T47D (cell line): ENCODE results near the gene ABI3BP.

Experiments used
- DNase-seq, 2 experiments: peaks; one replicate each; pipeline versions ENCODE4 v3.0.0 to v3.0.0-alpha.2; 2011 to 2012; ENCODE audit warnings: low read depth in 1 of 2, low spot score in 1 of 2
- JUND ChIP-seq: IDR thresholded peaks from 2 replicates; pipeline ENCODE4 v1.6.1; 2012; ENCODE audit warnings: low read depth
- in situ Hi-C: cut with HindIII; loops from 2 replicates; pipeline ENCODE4 v1.10.0; 2016; ENCODE audit warnings: low sequenced_read_pairs, low pct_unique_long_range_greater_than_20kb

Gene ABI3BP

DNA sequence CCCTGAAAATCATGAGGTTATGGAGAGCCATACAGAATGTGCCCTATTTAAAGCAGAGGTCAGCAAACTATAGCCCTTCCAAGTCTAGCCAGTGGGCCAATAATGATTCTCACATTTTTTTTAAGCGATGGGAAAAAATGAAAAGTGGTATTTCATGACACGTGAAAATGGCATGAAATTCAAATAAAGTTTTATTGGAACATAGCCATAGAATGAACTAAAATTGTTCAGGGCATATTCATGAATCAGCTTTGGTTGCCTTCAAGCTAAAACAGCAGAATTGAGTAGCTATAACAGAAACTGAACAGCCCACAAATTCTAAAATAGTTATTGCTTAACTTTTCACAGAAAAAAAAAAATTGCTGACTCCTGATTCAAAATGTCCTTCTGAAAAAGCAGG, 179.4 kb downstream of the ABI3BP start:
- no peak for TF ChIP-seq JUND
- no peak for DNase-seq
- in situ Hi-C loops: no loop called here

DNA sequence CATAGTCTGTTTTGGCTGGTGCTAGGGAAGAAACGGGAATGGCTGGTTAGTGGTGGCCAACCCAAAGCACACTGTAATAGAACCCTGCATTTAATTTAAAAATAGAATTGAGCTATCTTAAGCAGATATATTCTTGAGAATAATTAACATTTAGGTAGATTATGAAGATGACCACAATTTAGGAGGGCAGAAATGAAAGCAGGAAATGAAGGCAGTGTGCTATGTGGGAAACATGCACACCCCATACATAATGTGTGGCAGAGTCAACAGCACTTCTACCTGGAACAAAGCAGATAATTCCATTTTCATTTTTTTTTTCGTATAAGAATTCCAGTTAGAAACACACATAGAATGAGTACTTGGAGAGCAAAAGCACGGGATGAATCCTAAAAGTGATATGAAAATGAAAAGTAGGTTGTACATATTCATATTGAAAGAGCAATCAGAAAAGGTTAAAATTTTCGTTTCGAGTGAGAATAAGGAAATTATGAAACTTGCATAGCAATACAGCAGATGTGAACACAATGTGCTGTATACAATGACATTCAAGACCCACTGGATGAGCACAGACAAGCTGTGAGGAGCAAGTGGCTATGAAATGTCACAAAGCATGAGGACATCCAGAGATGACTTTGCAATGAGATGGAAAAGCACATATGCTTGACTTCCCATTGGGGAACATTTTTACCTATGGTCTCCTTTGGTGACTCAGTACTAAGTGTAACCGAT, 181.3 kb downstream of the ABI3BP start:
- DNase-seq: no peak
- in situ Hi-C loops: no loop called here
- no peak for TF ChIP-seq JUND

DNA sequence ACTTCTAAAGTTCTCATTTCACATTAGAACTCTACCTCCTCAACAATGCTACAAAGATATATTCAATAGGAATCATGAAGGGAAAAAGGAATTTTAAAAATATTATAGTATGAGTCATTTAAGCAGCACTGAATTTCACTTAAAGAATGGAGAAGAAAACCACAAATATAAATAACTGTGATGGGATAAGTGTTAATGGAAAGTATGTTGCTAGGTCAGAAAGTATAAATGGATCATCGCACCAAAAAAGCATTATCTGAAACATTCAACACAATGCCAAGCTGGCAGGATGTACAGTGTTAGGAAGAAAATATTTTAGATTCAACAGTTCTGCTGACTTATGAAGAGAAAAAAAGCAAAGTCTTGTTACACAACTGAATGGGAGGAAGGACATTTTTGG, 182.6 kb downstream of the ABI3BP start:
- no peak for DNase-seq
- in situ Hi-C loops: no loop called here
- no peak for TF ChIP-seq JUND

DNA sequence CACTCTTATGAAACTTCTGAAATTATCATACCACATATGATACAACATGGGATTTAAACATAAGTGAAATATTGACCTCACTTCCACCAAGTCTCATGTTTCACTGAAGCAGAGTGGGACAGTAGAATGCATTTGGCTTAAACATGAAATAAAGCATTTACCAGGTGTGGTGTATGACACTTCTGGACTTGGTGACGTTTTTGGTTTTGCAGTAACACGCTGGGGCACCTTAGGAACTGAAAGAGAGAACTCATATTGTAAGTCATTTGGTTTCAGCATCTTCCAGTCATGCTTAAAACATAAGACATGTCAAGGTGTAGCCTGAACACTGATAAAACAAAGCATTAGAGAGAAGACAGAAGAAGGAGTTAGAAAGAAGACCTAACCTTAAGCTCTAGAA, 188.6 kb downstream of the ABI3BP start:
- TF ChIP-seq JUND: no peak
- DNase-seq: no peak
- in situ Hi-C loops: no loop called here

DNA sequence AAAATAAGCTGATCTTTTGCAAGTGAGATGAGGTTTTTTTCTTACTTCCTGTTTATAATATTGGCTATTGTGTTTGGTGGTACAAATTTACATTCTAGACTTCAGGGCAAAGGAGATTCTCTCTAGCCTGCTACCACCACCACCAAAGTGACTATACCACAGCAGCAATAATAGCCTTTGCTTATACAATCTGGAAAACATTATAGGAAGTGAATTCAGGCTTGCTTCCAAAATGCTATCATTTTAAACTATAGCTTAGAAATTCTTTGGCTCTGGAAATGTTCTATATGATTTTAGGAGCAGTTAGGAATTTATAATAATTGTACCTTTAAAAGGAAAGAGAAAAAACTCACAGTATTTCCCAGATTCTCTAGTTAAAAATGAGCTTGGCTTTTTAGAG, 189.5 kb downstream of the ABI3BP start:
- no peak for DNase-seq
- in situ Hi-C loops: no loop called here
- TF ChIP-seq JUND: no peak

DNA sequence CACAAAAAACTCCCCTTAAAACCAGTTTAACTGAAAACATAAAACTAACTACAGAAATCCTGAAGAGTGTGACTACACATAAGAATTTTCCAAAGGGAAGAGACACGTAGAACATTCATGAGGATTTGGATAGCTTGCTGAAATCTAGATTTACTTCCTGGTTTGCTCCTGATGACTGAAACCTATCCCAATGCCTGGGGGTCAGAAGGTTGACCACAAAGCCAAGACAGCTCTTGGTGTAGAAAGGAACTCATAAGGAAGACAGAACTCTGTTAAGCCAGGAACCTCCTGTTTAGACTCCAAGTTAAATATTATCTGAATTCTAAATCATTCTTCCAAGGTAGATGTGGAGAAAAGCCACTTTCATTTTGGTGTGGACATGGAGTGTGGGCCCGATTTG, 191.1 kb downstream of the ABI3BP start:
- in situ Hi-C loops: no loop called here
- TF ChIP-seq JUND: no peak
- DNase-seq: peak in 1 of 2 experiments; percentile 12

DNA sequence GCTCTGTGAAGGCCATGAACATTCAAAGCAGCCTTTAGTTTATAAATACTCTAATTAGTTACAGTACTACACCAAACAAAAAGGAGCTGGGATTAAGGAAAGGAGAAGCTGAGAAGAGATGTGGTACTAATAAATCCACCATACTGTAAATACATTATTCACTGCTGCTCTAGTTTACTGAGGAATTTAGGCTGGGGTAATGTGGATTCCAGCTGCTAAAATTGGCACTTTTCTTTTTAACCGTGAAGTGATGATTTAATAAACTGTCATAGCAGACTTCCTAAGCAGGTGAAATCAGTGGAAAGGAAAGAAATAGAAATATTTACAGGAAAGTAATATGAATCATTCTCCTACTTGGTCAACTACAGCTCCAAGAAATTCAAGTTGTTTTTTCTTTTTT, 195.2 kb downstream of the ABI3BP start:
- TF ChIP-seq JUND: no peak
- DNase-seq: no peak
- in situ Hi-C loops: no loop called here

DNA sequence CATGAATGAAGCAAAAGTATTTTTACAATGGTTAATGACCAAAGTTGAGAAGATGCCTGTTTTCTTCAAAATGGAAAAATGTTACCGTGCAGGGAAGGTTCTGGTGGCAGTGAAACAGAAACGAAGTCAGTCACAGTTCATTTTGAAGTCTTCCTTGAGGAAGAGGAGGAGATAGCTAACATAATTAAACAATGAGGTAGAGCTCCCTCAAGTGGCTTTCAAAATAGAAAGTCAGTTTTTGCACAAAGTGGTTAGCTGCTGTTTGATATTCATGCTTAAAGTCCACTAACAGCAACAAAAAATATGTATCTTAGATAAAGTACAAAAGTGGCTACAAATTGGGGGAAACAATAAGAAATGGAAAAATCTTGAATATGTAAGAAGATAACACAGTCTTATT, 196.7 kb downstream of the ABI3BP start:
- TF ChIP-seq JUND: no peak
- in situ Hi-C loops: no loop called here
- peak; percentile 9 to 62 for DNase-seq

DNA sequence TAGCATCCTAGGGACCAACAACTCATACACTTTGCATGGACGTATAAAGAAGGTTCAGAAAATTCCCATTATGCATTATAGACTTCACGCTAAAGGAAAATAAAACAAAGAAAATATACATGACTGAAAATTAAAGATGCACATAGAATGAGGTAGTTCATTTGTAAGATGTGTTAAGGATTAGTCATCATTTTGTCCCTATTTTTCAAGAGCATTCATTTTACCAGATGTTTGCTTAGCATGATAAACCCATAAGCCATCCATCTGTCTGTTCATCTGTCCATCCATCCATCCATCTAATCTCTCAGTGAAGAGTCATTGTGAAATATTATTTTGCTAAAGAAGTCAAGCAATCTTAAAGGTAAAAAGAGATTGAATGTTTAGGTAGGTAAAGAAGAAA, 203.6 kb downstream of the ABI3BP start:
- in situ Hi-C loops: no loop called here
- no peak for TF ChIP-seq JUND
- no peak for DNase-seq

DNA sequence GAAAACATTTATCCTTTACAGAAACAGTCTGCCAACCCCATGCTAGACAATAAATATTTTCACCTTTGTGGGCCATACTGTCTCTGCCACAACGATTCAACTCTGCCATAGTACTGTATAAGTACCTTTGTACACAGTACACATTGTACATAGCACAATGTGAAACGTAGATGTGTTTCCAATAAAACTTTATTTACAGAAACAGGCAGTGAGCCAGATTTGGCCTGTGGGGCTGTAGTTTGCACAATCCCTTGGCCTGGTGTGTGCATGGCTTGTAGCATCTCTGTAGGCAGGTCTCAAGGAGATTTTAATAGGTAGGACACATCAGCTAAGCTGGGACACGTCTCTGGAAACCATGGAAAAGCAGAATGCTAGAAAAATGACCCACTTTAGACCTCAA, 209.6 kb downstream of the ABI3BP start:
- in situ Hi-C loops: no loop called here
- TF ChIP-seq JUND: no peak
- no peak for DNase-seq

DNA sequence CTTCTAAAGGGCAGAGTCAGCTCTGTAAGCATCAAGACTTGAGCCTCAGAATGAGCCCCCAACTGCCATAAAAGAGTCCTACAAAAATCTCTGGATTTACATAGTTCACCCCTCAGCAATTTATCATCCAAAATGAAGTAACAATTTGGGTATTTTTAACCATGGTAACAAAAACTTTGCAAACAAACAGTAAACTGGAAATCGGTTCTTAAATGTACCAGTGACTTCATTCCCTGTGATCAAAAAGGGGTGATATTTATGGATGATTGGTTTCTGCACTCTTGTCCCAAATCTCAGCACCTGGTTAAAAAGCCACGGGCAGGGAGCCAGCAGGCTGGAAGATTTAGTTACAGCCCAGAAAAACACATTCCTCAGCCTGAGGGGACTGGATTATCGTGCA, 210.3 kb downstream of the ABI3BP start:
- in situ Hi-C loops: no loop called here
- no peak for TF ChIP-seq JUND
- DNase-seq: no peak

DNA sequence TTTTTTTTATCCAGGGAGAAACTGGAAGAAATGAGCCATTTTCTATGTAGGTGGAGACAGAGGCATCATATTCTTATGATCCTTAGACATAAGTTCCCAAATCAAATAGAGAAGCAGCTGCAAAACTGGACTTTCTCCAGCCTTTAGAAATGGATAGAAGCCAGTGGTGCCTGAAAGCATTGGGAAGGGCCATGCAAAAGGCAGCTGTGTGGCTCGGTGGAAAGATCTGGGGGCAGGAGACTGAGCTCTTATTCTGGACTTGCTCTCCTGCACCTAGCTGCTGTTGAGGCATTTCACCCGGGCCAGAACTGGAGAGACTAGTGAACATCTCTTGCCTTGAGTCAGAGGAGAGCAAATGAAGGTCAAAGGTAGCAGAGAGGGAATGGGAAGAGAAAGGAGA, 210.9 kb downstream of the ABI3BP start:
- TF ChIP-seq JUND: no peak
- in situ Hi-C loops: no loop called here
- DNase-seq: no peak

DNA sequence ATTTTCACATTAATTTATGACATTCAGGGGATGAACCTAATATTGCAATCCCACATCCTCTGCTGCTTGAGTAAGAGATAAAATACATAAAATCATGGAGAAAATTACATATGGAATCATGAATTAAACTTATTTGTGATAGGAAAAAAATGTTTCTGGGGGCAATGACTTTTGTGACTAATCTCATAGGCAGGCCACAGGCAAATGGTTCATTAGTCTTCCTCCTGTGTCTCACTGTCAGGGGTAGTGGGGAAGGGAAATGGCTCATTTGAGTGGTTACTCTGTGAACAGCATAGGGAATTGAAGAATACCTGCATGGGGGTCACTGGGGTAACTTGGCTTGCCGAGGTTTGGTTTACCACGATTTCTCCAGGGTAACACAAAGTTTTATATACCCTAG, 211.9 kb downstream of the ABI3BP start:
- in situ Hi-C loops: no loop called here
- no peak for TF ChIP-seq JUND
- DNase-seq: no peak

DNA sequence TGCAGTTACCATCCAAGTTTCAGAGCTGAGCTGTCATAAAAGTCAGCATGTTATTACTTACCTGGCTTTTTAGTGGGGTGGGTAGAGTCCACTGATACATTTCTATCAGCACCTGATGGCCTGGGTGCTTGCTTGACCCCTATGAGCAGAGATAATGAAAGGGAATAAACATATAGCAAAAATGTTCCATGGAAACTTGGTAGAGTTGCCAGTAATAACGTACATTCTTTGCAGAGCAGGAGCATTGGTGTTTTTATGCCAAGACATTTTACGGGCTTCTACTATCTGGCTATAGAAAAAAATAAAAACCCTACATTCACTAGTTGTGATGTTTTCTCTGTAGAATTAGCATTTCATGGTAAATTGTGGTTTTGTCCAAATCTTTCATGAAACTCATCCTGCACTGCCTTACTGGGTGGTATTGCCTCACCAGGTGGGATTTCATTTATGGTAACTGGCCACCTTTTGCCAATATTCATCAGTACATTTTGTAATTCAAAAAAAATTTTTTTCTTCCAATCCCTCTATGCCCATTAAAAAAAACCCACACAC, 213.1 kb downstream of the ABI3BP start:
- in situ Hi-C loops: no loop called here
- no peak for DNase-seq
- no peak for TF ChIP-seq JUND

DNA sequence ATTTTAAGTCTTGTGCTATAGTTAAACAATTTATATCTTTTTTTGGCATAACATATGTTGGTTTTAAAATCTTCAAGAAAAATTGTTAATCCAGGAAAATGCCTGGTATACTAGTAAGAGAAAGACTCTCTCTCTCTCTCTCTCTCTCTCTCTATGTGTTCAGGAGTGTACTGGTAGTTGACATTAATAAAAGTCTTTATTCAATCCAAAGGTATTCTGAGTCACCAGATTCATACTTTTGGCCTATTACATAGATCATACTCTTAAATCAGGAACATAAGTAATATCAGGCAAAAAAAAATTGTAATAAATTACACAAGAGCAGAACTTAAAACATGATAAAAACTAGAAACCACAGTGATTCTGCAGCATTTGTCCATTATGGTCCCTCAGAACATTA, 213.7 kb downstream of the ABI3BP start:
- no peak for TF ChIP-seq JUND
- in situ Hi-C loops: no loop called here
- no peak for DNase-seq
